ENCODE data around the gene KMT5B.
A peak's percentile ranks its signal among the peaks of the same experiment; 100 is the strongest.

KMT5B gene

DNA sequence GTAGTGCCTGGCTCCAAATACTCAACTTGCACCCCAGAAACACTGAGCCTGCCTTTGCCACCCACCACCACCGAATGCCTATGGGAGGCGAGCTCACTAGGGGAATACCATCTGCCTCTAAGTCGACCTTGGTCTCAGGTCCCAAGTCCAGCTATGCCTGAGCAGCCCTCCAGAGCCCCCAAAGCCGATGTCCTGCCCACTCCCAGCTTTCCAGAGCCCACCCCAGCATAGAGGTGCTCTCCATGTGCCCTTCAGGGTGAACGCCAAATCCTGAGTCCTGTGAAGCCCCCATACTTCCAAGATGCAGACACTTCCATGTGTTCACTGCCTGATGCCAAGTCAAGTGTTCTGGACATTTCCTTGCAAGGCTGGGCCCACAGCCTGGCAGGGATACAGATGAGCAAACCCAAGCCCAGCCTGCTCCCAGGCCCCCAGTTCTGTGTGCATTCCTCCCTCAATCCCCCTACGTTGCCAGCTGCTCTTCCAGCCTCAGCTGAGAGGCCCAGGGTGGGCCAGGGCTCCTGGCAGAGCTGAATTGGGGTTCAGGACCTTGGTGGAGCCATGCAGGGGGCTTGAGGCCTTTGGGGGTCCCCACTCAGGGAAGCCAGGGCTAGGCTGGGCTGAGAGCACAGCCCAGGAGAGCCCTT, 2.6 kb upstream of the KMT5B start:
- no peak for DNase-seq (ENCODE audit: low read depth in 2 of 2)

DNA sequence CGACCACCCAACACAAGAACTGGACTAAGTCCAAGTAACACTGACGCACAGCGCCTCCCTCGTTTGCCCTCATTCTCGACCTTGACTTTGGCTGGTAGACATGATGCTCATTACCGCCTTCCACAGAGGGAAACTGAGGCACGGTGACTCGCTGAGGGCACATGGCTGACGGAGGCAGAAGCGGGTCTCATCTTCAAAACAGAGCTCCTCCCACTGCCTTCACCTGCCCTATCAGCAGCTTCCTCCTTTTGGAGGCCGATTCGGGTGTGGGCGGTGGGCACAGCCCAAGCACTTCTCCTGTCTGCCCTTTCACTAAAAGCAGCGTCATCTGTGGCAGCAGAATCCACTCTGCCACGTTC, 2.0 kb upstream of the KMT5B start:
- DNase-seq (ENCODE audit: low read depth in 2 of 2): peak in 1 of 2 donors; percentile 35

- peak in 1 of 2 donors; percentile 11 for DNase-seq (ENCODE audit: low read depth in 2 of 2)
Observed at GRCh38 chr11:68214173-68215086, 1.3 kb upstream of the KMT5B start.

GRCh38 chr11:68213555-68214172, 568 bp upstream of the KMT5B start:
- DNase-seq (ENCODE audit: low read depth in 2 of 2): peak; percentile 57 to 79

DNA sequence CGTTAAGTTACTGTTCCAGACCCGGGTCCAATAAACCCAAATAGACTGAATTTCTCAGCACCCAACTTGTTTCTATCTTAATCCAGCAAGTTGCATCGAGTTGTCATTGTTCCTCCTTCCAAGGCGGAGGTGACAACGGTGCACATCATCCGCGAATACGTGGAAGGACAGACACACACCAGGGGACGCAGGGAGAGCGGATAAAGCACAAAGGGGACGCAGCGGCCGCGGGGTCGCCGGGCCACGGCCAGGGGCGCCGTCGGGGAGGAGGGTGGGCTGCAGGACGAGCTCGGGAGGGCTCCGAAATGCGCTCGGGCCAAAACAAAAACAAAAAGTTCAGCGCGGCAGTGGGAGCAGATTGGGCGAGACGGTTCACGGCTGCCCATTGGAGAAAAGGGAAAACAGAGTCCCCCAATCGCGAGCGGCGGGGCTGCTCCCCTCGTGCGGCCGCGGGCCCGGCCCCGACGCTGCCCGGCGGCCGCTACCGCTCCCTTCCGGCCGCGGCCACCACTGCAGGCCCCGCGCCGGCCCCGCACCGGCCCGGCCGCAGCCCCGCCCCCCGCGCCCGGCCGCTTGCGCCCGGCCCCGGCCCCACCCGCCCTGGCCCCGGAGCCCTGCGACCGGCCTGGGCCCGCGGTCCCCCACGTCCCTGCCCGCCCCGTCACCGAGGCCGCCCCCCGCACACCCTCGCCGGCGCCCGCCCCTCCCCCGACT, 518 bp downstream of the KMT5B start:
- peak; percentile 40 to 59 for DNase-seq (ENCODE audit: low read depth in 2 of 2)

DNA sequence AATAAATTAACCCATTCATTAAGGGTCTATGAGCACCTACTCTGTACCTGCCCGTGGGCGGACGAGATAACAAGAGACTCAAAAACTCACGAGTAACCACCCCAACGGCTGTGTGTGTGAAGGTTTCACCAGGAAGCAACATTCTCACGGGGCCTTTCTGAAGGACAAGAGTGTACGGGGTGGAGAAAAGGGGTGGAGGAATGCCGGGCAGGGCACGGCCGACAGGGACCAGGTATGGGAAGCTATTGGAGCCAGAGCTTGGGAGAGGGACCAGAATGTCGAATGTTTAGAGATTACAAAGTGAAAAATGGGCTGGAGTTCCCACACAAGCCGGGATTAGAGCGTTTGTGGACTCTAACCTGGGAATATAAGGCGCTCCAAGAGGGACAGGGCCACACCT, 1.6 kb downstream of the KMT5B start:
- DNase-seq (ENCODE audit: low read depth in 2 of 2): no peak

DNA sequence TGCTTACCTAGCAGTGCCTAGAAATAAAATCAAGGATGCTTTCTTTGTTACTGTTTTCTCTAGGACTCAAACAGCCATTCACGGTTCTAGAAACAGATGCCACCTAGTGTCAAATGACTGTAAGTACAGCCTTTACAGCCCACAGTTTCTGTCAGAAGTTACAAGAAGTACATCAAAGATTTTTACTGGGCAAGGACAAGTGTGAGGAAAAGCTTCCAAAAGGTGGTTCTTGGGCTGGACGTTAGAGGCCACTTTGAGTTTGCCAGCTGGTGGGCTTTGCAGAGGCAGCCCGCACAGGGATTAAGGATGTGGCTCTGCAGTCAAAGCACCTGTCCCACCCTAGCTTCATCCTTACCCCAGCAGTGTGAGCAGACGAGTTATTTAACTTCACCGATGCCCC, 6.9 kb downstream of the KMT5B start:
- DNase-seq (ENCODE audit: low read depth in 2 of 2): no peak

GRCh38 chr11:68204402-68204801, 8.7 kb downstream of the KMT5B start:
- DNase-seq (ENCODE audit: low read depth in 2 of 2): no peak

DNA sequence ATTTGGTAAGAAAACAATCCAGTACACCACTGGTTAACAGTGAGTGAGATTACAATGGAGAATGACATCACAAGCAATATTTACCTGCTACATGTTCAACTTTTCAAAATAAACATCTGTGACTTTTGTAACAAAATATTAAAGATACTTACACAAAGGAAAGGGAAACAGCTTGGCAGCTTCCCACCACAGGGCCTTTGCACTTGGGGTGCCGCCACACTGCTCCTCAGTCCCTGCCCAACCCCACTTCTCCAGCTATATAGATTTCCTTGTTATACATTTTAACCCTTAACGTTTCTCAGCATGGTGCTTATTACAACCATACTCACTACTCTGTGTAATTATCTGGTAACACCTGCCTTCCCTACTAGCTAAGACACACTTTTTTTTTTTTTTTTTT, 10.9 kb downstream of the KMT5B start:
- no peak for DNase-seq (ENCODE audit: low read depth in 2 of 2)

- no peak for DNase-seq (ENCODE audit: low read depth in 2 of 2)
Observed at GRCh38 chr11:68201492-68201891, 11.6 kb downstream of the KMT5B start.

DNA sequence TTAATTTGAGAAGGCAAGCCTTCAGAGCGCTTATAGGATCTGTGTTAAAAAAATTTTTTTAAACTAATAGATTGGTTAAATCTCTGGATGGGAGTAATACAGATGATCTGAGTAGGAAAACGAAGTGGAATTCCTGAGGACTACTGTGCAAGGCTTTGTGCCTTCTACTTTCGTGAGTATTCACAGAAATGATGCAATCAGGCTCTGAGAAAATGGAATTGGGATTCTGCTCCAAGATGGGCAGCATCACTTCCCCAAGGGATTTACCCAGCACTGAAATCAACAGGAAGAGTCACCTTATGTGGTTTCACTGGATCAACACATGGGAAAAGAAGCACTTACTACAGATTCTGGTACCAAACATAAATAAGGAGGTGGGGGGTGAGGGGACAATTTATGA, 12.5 kb downstream of the KMT5B start:
- no peak for DNase-seq (ENCODE audit: low read depth in 2 of 2)

- no peak for DNase-seq (ENCODE audit: low read depth in 2 of 2)
Observed at GRCh38 chr11:68199295-68199987, 13.7 kb downstream of the KMT5B start.

GRCh38 chr11:68196219-68196618, 16.9 kb downstream of the KMT5B start:
- no peak for DNase-seq (ENCODE audit: low read depth in 2 of 2)

DNA sequence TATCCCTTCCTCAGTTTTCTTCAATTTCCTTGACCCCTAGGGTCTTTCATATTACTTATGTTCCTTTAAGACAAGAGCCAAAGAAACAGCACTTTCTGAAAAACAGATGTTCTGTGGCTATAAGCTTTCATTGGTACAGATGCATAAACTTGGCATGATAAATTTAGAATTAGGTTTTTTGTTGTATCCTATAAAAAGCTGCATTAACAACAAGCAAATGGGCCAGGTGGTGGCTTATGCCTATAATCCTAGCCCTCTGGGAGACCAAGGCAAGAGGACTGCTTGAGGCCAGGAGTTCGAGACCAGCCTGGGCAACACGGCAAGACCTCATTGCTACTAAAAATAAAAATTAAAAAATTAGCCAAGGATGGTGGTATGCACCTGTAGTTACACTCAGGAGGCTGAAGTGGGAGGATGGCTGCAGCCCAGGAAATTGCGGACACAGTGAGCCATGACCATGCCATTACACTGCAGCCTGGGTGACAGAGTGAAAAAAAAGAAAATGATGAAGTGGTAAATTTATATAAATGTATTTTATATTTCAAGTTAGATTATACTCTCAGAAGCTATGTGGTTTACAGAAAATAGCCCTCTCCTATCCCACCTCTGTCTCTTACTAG, 18.3 kb downstream of the KMT5B start:
- DNase-seq (ENCODE audit: low read depth in 2 of 2): no peak

GRCh38 chr11:68193018-68193417, 20.1 kb downstream of the KMT5B start:
- no peak for DNase-seq (ENCODE audit: low read depth in 2 of 2)

DNA sequence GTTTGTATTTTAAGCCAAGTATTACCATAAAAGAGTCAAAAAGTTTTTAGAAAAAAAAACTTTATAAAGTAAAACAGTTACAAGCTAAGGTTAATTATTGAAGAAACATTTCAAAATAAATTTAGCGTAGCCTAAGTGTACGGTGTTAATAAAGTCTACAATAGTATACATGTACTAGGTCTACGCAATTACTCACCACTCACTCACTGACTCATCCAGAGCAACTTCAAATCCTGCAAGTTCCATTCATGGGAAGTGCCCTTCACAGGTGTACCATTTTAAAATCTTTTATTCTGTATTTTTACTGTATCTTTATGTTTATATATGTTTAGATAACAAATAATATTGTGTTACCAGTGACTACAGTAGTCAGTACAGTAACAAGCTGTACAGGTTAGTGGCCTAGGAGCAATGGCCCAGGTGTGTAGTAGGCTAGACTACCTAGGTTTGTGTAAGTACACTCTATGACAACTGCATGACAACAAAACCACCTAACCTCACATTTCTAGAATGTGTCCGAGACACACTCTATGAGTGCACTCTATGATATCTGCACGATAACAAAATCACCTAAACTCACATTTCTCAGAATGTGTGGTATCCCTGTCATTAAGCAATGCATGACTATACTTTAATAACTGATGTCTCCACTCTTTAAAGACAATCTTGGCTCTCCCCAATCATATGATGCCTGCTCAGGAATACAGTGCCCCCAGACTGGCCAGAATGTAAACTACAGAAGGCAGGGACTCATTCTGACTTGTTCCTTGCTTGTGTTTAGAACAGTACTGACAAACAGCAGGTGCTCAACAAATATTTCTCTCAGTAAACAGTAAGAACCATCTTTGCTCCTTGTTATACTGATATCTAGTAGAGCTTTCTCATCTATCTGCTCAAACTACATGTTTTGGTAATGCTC, 21.2 kb downstream of the KMT5B start:
- DNase-seq (ENCODE audit: low read depth in 2 of 2): no peak

GRCh38 chr11:68189888-68190287, 23.2 kb downstream of the KMT5B start:
- DNase-seq (ENCODE audit: low read depth in 2 of 2): no peak

GRCh38 chr11:68189082-68189481, 24.0 kb downstream of the KMT5B start:
- DNase-seq (ENCODE audit: low read depth in 2 of 2): no peak

- DNase-seq (ENCODE audit: low read depth in 2 of 2): no peak
Observed at GRCh38 chr11:68186061-68186460, 27.0 kb downstream of the KMT5B start.
